ENCODE measurements around the gene NCOA6. TPM values are rescaled to one million over a fixed set of nuclear protein-coding genes. Genes with fewer than 3 reads are reported as not detected.

The NCOA6 gene
- polyA plus RNA-seq, 1 of the 3 experiments (the other 2 are of a cell fraction): 14.5 TPM

DNA sequence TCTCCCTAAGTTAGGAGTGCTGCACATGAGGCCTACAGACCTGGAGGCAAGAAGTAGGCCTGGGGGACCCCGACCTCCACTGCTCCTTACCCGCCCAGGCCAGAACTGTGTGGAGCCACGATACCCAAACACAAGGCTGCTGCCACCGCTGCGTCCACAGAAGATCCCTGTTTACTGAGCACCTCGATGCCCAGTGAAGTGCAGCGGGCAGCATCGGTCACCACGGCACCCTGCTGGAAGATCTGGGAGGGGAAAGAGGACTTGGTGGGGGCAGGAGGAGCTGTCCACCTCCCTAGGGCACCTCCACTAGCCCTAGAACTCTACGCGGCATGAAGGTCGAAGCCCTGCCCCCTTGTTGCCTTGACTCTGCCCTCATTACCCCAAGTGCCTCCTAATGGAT is 37.3 kb upstream of the NCOA6 start:
- no peak for DNase-seq
- Histone ChIP-seq H2AFZ (ENCODE audit: low read depth) (no peak overlapping the region), H3K79me2 (ENCODE audit: insufficient read depth) (no peaks in the 10 kb centered on the region), H3K9me2 (no peaks in the 10 kb centered on the region), H3K4me3 (ENCODE audit: low read depth in 2 of 2, low read length in 1 of 2) (no peak overlapping the region), H3K9ac (no peak overlapping the region), H3K9me3 (no peaks in the 10 kb centered on the region), H3K27me3 (ENCODE audit: insufficient read depth) (no peaks in the 10 kb centered on the region), H3K4me2 (no peak overlapping the region), H3K4me1 (ENCODE audit: control insufficient read depth in 1 of 2, insufficient read depth in 2 of 2, low read depth in 1 of 2, low read length in 1 of 2) (no peaks in the 10 kb centered on the region), H3K36me3 (replicated peaks in 1 of 2; ENCODE audit: control insufficient read depth in 1 of 2, insufficient read depth in 2 of 2, low read length in 1 of 2) (peaks cover 8 to 25% of the 10 kb centered on the region in 2 experiments), H3F3A (replicated peaks; ENCODE audit: insufficient read depth) (no peaks in the 10 kb centered on the region), H3K27ac (ENCODE audit: low read depth in 2 of 2, low read length in 1 of 2) (no peak overlapping the region), H4K20me1 (ENCODE audit: insufficient read depth) (no peaks in the 10 kb centered on the region)
- POLR2A ChIA-PET: no interaction called here
- TF ChIP-seq YY1 (IDR thresholded peaks at IDR 0.05; ENCODE audit: low read depth): no peak
- TF ChIP-seq, protein P1, sequence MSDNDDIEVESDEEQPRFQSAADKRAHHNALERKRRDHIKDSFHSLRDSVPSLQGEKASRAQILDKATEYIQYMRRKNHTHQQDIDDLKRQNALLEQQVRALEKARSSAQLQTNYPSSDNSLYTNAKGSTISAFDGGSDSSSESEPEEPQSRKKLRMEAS (IDR thresholded peaks at IDR 0.05; ENCODE audit: low read depth): no peak
- no peak for TF ChIP-seq EP300 (IDR thresholded peaks at IDR 0.05; ENCODE audit: borderline replicate concordance in 1 of 2, low read depth in 1 of 2, low read length in 1 of 2)
- no peak for TF ChIP-seq POLR2AphosphoS5 (IDR thresholded peaks at IDR 0.05; ENCODE audit: low read depth, low read length)
- no peak for TF ChIP-seq GABPA (IDR thresholded peaks at IDR 0.05; ENCODE audit: low read depth)
- no peak for TF ChIP-seq SMC3 (IDR thresholded peaks at IDR 0.05; ENCODE audit: low read depth, low read length)
- WGBS (ENCODE audit: low lambda C conversion rate): 94% methylated on average over 11 of the region's 12 CpGs
- CTCF ChIA-PET: interaction anchor here (1.2 to 2.2 kb wide), 2 partner anchors 10 to 94 kb away, joined by 4 to 7 read pairs; no protein-coding TSS in a partner anchor

DNA sequence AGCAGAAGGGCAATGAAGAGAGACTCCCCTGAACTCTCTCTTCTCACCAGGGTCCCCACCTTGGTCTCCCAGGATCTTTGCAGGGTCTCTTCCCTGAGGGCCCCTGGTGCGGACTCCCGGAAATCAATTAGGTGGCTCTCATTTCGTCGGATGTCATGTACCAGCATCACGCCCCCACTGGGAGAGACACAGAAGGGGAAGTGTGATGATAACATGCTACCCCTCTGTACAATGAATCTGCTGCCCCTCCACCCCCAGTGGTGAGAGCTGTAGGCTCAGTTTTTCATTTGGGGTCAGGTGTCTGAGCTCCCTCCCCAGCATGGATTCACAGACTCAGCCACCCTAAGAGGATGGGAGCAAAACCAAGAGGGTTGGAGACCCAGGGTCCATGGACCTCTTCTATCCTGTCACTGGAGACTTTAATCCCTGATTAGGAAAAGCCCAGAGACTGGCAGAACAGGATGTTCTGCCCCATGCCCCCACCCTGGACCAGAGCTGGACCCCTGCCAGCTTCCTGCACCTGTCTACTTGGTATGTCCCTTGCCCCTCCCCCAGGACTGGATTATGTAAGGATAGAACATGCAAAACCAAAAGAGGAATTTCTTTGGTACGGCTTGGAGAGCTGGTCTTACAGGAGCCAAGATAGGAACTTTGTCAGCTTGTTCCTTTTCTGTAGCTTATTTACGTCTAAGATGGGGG is 36.1 kb upstream of the NCOA6 start:
- H3K4me2 ChIP-seq: no peak overlapping the region
- WGBS (ENCODE audit: low lambda C conversion rate): 98% methylated on average over 6 of the region's 7 CpGs
- H3K27ac ChIP-seq (ENCODE audit: low read depth in 2 of 2, low read length in 1 of 2): no peak overlapping the region
- no peak overlapping the region for H3K4me3 ChIP-seq (ENCODE audit: low read depth in 2 of 2, low read length in 1 of 2)
- H3K9me2 ChIP-seq: no peaks in the 10 kb centered on the region
- POLR2A ChIA-PET: no interaction called here
- no peaks in the 10 kb centered on the region for H3K27me3 ChIP-seq (ENCODE audit: insufficient read depth)
- no peaks in the 10 kb centered on the region for H4K20me1 ChIP-seq (ENCODE audit: insufficient read depth)
- peaks cover 8 to 25% of the 10 kb centered on the region in 2 experiments for H3K36me3 ChIP-seq (replicated peaks in 1 of 2; ENCODE audit: control insufficient read depth in 1 of 2, insufficient read depth in 2 of 2, low read length in 1 of 2)
- DNase-seq: no peak
- no peaks in the 10 kb centered on the region for H3K4me1 ChIP-seq (ENCODE audit: control insufficient read depth in 1 of 2, insufficient read depth in 2 of 2, low read depth in 1 of 2, low read length in 1 of 2)
- TF ChIP-seq FOXJ3 (CRISPR knock-in tag; IDR thresholded peaks at IDR 0.05) (no peak), TEAD4 (IDR thresholded peaks at IDR 0.05; ENCODE audit: borderline replicate concordance, insufficient read depth) (no peak), EZH2phosphoT487 (IDR thresholded peaks at IDR 0.05; ENCODE audit: borderline replicate concordance, low read depth) (no peak), NRF1 (IDR thresholded peaks at IDR 0.05; ENCODE audit: low read depth, low read length) (no peak), FOXM1 (IDR thresholded peaks at IDR 0.05; ENCODE audit: low read depth) (no peak)
- no peaks in the 10 kb centered on the region for H3K9me3 ChIP-seq
- no peak overlapping the region for H2AFZ ChIP-seq (ENCODE audit: low read depth)
- no peaks in the 10 kb centered on the region for H3K79me2 ChIP-seq (ENCODE audit: insufficient read depth)
- CTCF ChIA-PET: interaction anchor here (0.8 to 1.2 kb wide), 3 partner anchors 11 to 347 kb away, joined by 3 to 6 read pairs (median 4); partner anchors contain the start of gene GGT7
- H3K9ac ChIP-seq: no peak overlapping the region
- no peaks in the 10 kb centered on the region for H3F3A ChIP-seq (replicated peaks; ENCODE audit: insufficient read depth)
